ENCODE results near the gene MEG3. TPM values are rescaled to one million over a fixed set of nuclear protein-coding genes. Genes with fewer than 3 reads are reported as not detected.

The MEG3 gene
- total RNA-seq, 1 experiment from 2014 or later = 37.3 TPM

- H3K27me3 ChIP-seq (replicated peaks) = no peaks in the 10 kb centered on the region
- H3K4me1 ChIP-seq (replicated peaks) = peaks cover 28% of the 10 kb centered on the region
- H3K36me3 ChIP-seq = peaks cover 36% of the 10 kb centered on the region
- no peaks in the 10 kb centered on the region for H3K9me3 ChIP-seq (replicated peaks)
- H3K4me3 ChIP-seq = no peak overlapping the region
- no peak overlapping the region for H3K27ac ChIP-seq
- DNase-seq (ENCODE audit: low read depth in 1 of 2, low spot score in 2 of 2) = no peak
Measured at GRCh38 chr14:100846309-100846859, 20.5 kb downstream of the MEG3 start.

- H3K27ac ChIP-seq = no peak overlapping the region
- no peak for DNase-seq (ENCODE audit: low read depth in 1 of 2, low spot score in 2 of 2)
- H3K27me3 ChIP-seq (replicated peaks) = no peaks in the 10 kb centered on the region
- H3K9me3 ChIP-seq (replicated peaks) = no peaks in the 10 kb centered on the region
- H3K36me3 ChIP-seq = peaks cover 30% of the 10 kb centered on the region
- no peak overlapping the region for H3K4me3 ChIP-seq
- peaks cover 12% of the 10 kb centered on the region for H3K4me1 ChIP-seq (replicated peaks)
Measured at GRCh38 chr14:100849115-100849781, 23.3 kb downstream of the MEG3 start.

- Histone ChIP-seq H3K4me3 (no peak overlapping the region), H3K27me3 (replicated peaks) (no peaks in the 10 kb centered on the region), H3K36me3 (peaks cover 30% of the 10 kb centered on the region), H3K4me1 (replicated peaks) (peaks cover 11% of the 10 kb centered on the region), H3K9me3 (replicated peaks) (no peaks in the 10 kb centered on the region), H3K27ac (no peak overlapping the region)
- peak in 1 of 2 experiments; percentile 61 for DNase-seq (ENCODE audit: low read depth in 1 of 2, low spot score in 2 of 2)
Measured at GRCh38 chr14:100850841-100851585, 25.1 kb downstream of the MEG3 start.

GRCh38 chr14:100851586-100851916 lies 25.6 kb downstream of the MEG3 start:
- Histone ChIP-seq H3K4me1 (replicated peaks) (peaks cover 5% of the 10 kb centered on the region), H3K27me3 (replicated peaks) (no peaks in the 10 kb centered on the region), H3K36me3 (peaks cover 26% of the 10 kb centered on the region), H3K27ac (no peak overlapping the region), H3K9me3 (replicated peaks) (no peaks in the 10 kb centered on the region), H3K4me3 (no peak overlapping the region)
- DNase-seq (ENCODE audit: low read depth in 1 of 2, low spot score in 2 of 2) = no peak

GRCh38 chr14:100851946-100852620 lies 26.2 kb downstream of the MEG3 start:
- no peaks in the 10 kb centered on the region for H3K9me3 ChIP-seq (replicated peaks)
- H3K27ac ChIP-seq = no peak overlapping the region
- no peak for DNase-seq (ENCODE audit: low read depth in 1 of 2, low spot score in 2 of 2)
- peaks cover 3% of the 10 kb centered on the region; the same call in 1 of the 2 replicates for H3K4me1 ChIP-seq (replicated peaks)
- no peaks in the 10 kb centered on the region for H3K27me3 ChIP-seq (replicated peaks)
- peaks cover 25% of the 10 kb centered on the region for H3K36me3 ChIP-seq
- H3K4me3 ChIP-seq = no peak overlapping the region

- no peaks in the 10 kb centered on the region for H3K27me3 ChIP-seq (replicated peaks)
- no peaks in the 10 kb centered on the region for H3K4me1 ChIP-seq (replicated peaks)
- no peak overlapping the region for H3K27ac ChIP-seq
- no peak overlapping the region for H3K4me3 ChIP-seq
- no peak for DNase-seq (ENCODE audit: low read depth in 1 of 2, low spot score in 2 of 2)
- H3K9me3 ChIP-seq (replicated peaks) = no peaks in the 10 kb centered on the region
- H3K36me3 ChIP-seq = peaks cover 18% of the 10 kb centered on the region
Measured at GRCh38 chr14:100854435-100854834, 28.5 kb downstream of the MEG3 start.

- DNase-seq (ENCODE audit: low read depth in 1 of 2, low spot score in 2 of 2) = no peak
Measured at GRCh38 chr14:100855256-100855930, 29.5 kb downstream of the MEG3 start.

GRCh38 chr14:100856056-100856950 lies 30.4 kb downstream of the MEG3 start:
- DNase-seq (ENCODE audit: low read depth in 1 of 2, low spot score in 2 of 2) = no peak
- Histone ChIP-seq H3K4me1 (replicated peaks) (no peaks in the 10 kb centered on the region), H3K36me3 (peaks cover 15% of the 10 kb centered on the region), H3K9me3 (replicated peaks) (no peaks in the 10 kb centered on the region), H3K27ac (no peak overlapping the region), H3K27me3 (replicated peaks) (no peaks in the 10 kb centered on the region), H3K4me3 (no peak overlapping the region)

More at GRCh38 chr14:100855256-100855930, 29.5 kb downstream of the MEG3 start:
- Histone ChIP-seq H3K4me1 (replicated peaks) (no peaks in the 10 kb centered on the region), H3K27ac (no peak overlapping the region), H3K4me3 (no peak overlapping the region), H3K27me3 (replicated peaks) (no peaks in the 10 kb centered on the region), H3K9me3 (replicated peaks) (no peaks in the 10 kb centered on the region), H3K36me3 (peaks cover 19% of the 10 kb centered on the region)

- Histone ChIP-seq H3K9me3 (replicated peaks) (no peaks in the 10 kb centered on the region), H3K4me1 (replicated peaks) (no peaks in the 10 kb centered on the region), H3K27ac (no peak overlapping the region), H3K27me3 (replicated peaks) (no peaks in the 10 kb centered on the region), H3K36me3 (peaks cover 23% of the 10 kb centered on the region), H3K4me3 (no peak overlapping the region)
- DNase-seq (ENCODE audit: low read depth in 1 of 2, low spot score in 2 of 2) = no peak
Measured at GRCh38 chr14:100857233-100857922, 31.5 kb downstream of the MEG3 start.

GRCh38 chr14:100857923-100858837 lies 32.3 kb downstream of the MEG3 start:
- DNase-seq (ENCODE audit: low read depth in 1 of 2, low spot score in 2 of 2) = no peak
- Histone ChIP-seq H3K9me3 (replicated peaks) (no peaks in the 10 kb centered on the region), H3K4me3 (no peak overlapping the region), H3K4me1 (replicated peaks) (no peaks in the 10 kb centered on the region), H3K27me3 (replicated peaks) (no peaks in the 10 kb centered on the region), H3K36me3 (peaks cover 29% of the 10 kb centered on the region), H3K27ac (no peak overlapping the region)

GRCh38 chr14:100858838-100859220 lies 32.9 kb downstream of the MEG3 start:
- H3K4me1 ChIP-seq (replicated peaks) = no peaks in the 10 kb centered on the region
- H3K27ac ChIP-seq = no peak overlapping the region
- H3K4me3 ChIP-seq = no peak overlapping the region
- DNase-seq (ENCODE audit: low read depth in 1 of 2, low spot score in 2 of 2) = no peak
- no peaks in the 10 kb centered on the region for H3K9me3 ChIP-seq (replicated peaks)
- H3K27me3 ChIP-seq (replicated peaks) = no peaks in the 10 kb centered on the region
- peaks cover 28% of the 10 kb centered on the region for H3K36me3 ChIP-seq

GRCh38 chr14:100859781-100860180 lies 33.9 kb downstream of the MEG3 start:
- Histone ChIP-seq H3K9me3 (replicated peaks) (no peaks in the 10 kb centered on the region), H3K4me3 (no peak overlapping the region), H3K27me3 (replicated peaks) (no peaks in the 10 kb centered on the region), H3K27ac (no peak overlapping the region), H3K4me1 (replicated peaks) (no peaks in the 10 kb centered on the region), H3K36me3 (peaks cover 35% of the 10 kb centered on the region)
- no peak for DNase-seq (ENCODE audit: low read depth in 1 of 2, low spot score in 2 of 2)

Data from SJSA1 (cell line).